RCC 7860 (cell line): Measurements from ENCODE around the gene PCDHB12.

Experiments used
- DNase-seq: peaks from one replicate; pipeline ENCODE4 v3.0.0-alpha.2; 2015; ENCODE audit warnings: low spot score
- FAIRE-seq: peaks from 2 replicates; lab custom pipeline; 2012; peaks lifted over from hg19 to GRCh38; lab: Jason Lieb, UNC

The PCDHB12 gene

GRCh38 chr5:141260458-141261237, 52.1 kb downstream of the PCDHB12 start:
- no peak for FAIRE-seq
- no peak for DNase-seq

- DNase-seq (no peak), FAIRE-seq (no peak)
These were observed 52.7 kb downstream of the PCDHB12 start for GRCh38 chr5:141261238-141261546.
